RWPE1 (cell line): ENCODE results near the gene ERCC2.

Experiments
- CTCF ChIA-PET: fragments of 350-600 bp; sonication (Branson Sonifier 250); formaldehyde crosslinking; extraction: SDS; loops from one replicate; lab custom pipeline; 2021; lab: Yijun Ruan, JAX
- POLR2A ChIA-PET: fragments of 400-600 bp; formaldehyde crosslinking; extraction: SDS; loops from one replicate; lab custom pipeline; 2020; ENCODE audit warnings: antibody characterized with exemption; ENCODE audit not compliant: low non-redundant PET; lab: Yijun Ruan, JAX
- DNase-seq: peaks from one replicate; pipeline ENCODE4 v3.0.0; 2012; ENCODE audit warnings: low spot score
- H3K27ac ChIP-seq: fragments of 450-650 bp; 2 replicates; pipeline ENCODE4 v1.5.1; 2017
- TF ChIP-seq, protein P1 (sequence below): fragments of 450-650 bp; conservative IDR thresholded peaks from 2 replicates; pipeline ENCODE4 v1.5.1; 2017; ENCODE audit warnings: low read depth, mild to moderate bottlenecking

ERCC2 gene

GRCh38 chr19:45402298-45403061 is 32.1 kb upstream of the ERCC2 start:
- TF ChIP-seq, protein P1, sequence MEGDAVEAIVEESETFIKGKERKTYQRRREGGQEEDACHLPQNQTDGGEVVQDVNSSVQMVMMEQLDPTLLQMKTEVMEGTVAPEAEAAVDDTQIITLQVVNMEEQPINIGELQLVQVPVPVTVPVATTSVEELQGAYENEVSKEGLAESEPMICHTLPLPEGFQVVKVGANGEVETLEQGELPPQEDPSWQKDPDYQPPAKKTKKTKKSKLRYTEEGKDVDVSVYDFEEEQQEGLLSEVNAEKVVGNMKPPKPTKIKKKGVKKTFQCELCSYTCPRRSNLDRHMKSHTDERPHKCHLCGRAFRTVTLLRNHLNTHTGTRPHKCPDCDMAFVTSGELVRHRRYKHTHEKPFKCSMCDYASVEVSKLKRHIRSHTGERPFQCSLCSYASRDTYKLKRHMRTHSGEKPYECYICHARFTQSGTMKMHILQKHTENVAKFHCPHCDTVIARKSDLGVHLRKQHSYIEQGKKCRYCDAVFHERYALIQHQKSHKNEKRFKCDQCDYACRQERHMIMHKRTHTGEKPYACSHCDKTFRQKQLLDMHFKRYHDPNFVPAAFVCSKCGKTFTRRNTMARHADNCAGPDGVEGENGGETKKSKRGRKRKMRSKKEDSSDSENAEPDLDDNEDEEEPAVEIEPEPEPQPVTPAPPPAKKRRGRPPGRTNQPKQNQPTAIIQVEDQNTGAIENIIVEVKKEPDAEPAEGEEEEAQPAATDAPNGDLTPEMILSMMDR = peak; percentile 84
- ChIA-PET CTCF (interaction anchor here (0.6 to 2.5 kb wide), 9 partner anchors 16 to 266 kb away, joined by 3 to 19 read pairs (median 3); partner anchors contain the start of gene FOSB), POLR2A (interaction anchor here (0.6 to 1.4 kb wide), 4 partner anchors 21 to 37 kb away, joined by 3 to 6 read pairs (median 5); partner anchors contain the start of gene ERCC1)
- H3K27ac ChIP-seq = peak overlapping the region; percentile 98
- DNase-seq = peak; percentile 90

DNA sequence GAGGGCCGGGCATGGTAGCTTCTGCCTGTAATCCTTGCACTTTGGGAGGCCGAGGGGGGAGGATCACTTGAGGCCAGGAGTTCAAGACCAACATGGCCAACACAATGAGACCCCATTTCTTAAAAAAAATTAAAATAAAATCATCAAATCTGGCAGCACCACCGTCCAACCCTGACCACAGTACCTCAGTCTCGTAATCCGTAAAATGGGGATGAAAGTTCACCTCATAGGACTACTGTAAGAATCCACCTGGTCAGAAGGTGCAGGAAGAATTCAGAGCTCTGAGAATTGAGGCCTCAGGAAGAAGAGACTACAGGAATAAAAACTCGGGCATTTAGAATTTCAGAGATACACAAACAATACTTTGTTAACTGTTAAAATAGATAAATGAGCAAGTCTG is 31.4 kb upstream of the ERCC2 start:
- TF ChIP-seq, protein P1 = no peak
- H3K27ac ChIP-seq = peak overlapping the region; percentile 98
- DNase-seq = no peak
- POLR2A ChIA-PET = interaction anchor here (0.6 to 1.4 kb wide), 2 partner anchors 22 to 38 kb away, joined by 5 read pairs; partner anchors contain the start of gene ERCC1
- CTCF ChIA-PET = interaction anchor here (0.6 to 2.5 kb wide), 6 partner anchors 66 to 375 kb away, joined by 3 to 19 read pairs (median 3); partner anchors contain the start of gene FOSB

DNA sequence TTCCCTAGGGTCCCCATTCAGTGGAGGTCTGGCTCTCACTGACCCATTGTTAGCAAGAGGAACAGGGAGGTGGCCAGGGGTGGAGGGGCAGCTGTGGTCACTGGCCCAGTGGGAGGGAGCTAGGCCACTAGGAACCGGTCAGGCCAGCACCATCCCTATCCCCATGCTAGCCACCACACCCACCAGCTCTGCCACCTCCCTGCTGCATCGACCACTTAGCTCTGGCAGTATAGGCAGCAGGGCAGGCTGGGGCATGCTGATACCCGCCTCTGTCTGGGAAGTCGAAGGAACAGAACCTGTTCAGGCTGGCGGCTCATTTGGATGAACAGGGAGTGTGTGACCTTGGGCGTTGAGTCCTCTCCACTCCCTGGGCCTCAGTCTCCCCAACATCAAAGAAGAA is 29.8 kb upstream of the ERCC2 start:
- ChIA-PET CTCF (interaction anchor here (0.6 to 1.8 kb wide), 2 partner anchors 9 to 79 kb away, joined by 6 to 14 read pairs; no protein-coding TSS in a partner anchor), POLR2A (interaction anchor here (0.7 kb wide), 1 partner anchor 362 kb away, joined by 4 read pairs; no protein-coding TSS in a partner anchor)
- DNase-seq = peak; percentile 72
- TF ChIP-seq, protein P1 = no peak
- H3K27ac ChIP-seq = peak overlapping the region; percentile 98

DNA sequence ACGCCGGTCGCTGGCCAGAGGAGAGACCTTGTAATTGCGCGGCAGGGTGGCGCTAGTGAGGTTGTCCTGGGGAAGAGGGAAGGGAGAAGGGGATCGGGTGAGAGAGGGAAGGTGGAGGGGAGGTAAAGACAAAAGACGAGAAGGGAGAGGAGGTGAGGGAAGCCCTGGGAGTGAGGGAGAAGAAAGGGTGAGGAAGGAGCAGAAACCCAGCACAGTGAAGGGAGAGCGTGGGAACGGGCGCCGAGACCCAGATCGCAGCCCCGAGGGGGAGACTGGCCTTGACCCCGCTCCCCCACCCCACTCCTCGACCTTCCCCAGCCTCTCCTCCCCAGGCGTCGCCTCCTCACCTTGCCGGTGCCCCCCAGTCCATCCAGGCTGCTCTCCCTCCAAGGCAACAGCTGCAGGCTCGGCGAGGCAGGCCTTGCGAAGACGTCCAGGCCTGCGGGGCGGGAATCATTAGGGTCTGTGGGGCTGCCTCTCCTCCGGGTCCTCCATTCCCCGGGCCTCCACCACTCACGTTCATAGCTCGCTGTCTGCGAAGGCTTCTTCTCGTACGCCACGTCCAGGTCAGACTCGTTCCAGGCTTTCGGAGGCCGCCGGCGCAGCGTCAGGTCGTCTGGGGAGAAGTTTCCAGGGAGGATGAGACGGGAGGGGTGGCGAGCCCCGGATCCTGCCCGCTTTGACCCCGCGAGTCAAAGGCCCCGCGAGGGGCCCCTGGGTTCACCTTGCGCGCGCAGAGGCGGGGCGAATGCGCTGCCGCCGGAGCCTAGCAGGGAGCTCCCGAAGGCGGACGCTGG is 25.6 kb upstream of the ERCC2 start:
- CTCF ChIA-PET = no interaction called here
- TF ChIP-seq, protein P1 = no peak
- no peak for DNase-seq
- peak overlapping the region; percentile 50 for H3K27ac ChIP-seq
- POLR2A ChIA-PET = no interaction called here

GRCh38 chr19:45391871-45392665 is 21.7 kb upstream of the ERCC2 start:
- ChIA-PET POLR2A (no interaction called here), CTCF (no interaction called here)
- TF ChIP-seq, protein P1 = no peak
- H3K27ac ChIP-seq = peak overlapping the region; percentile 56
- no peak for DNase-seq
